Astrocyte of the spinal cord (primary cell): ENCODE data around the gene YTHDF1.

Experiments used
- DNase-seq: peaks from one replicate; pipeline ENCODE4 v3.0.0; 2011; ENCODE audit warnings: low read depth, low spot score
- H3K4me3 ChIP-seq: 2 replicates; pipeline ENCODE4 v1.5.1; 2011; ENCODE audit warnings: low read depth, mild to moderate bottlenecking, low read length, moderate library complexity
- CTCF ChIP-seq: IDR thresholded peaks from 2 replicates; pipeline ENCODE4 v1.5.1; 2012; ENCODE audit warnings: low read depth, mild to moderate bottlenecking, low read length, inconsistent platforms
- in situ Hi-C: cut with HindIII; loops from 2 replicates; pipeline ENCODE4 v1.10.0; 2017; ENCODE audit warnings: low sequenced_read_pairs

YTHDF1 gene

GRCh38 chr20:63174309-63175037 lies 41.5 kb downstream of the YTHDF1 start:
- DNase-seq = no peak
- no peak for TF ChIP-seq CTCF
- in situ Hi-C loops = no loop called here
- H3K4me3 ChIP-seq = no peak overlapping the region

- in situ Hi-C loops = no loop called here
- no peak overlapping the region for H3K4me3 ChIP-seq
- DNase-seq = no peak
- TF ChIP-seq CTCF = no peak
Measured at GRCh38 chr20:63173552-63174191, 42.3 kb downstream of the YTHDF1 start.

- no peak overlapping the region for H3K4me3 ChIP-seq
- peak; percentile 20 for TF ChIP-seq CTCF
- DNase-seq = no peak
- in situ Hi-C loops = no loop called here
Measured at GRCh38 chr20:63172726-63173125, 43.2 kb downstream of the YTHDF1 start.

GRCh38 chr20:63171991-63172390 lies 43.9 kb downstream of the YTHDF1 start:
- in situ Hi-C loops = no loop called here
- DNase-seq = no peak
- no peak overlapping the region for H3K4me3 ChIP-seq
- TF ChIP-seq CTCF = no peak

- no peak overlapping the region for H3K4me3 ChIP-seq
- TF ChIP-seq CTCF = no peak
- in situ Hi-C loops = no loop called here
- DNase-seq = no peak
Measured at GRCh38 chr20:63169681-63170080, 46.2 kb downstream of the YTHDF1 start.

GRCh38 chr20:63168861-63169260 lies 47.1 kb downstream of the YTHDF1 start:
- DNase-seq = no peak
- no peak for TF ChIP-seq CTCF
- in situ Hi-C loops = no loop called here
- H3K4me3 ChIP-seq = no peak overlapping the region
